Thyroid gland (tissue), 4 donors: ENCODE data around the gene ZSWIM8.

Experiments
- POLR2A ChIP-seq, 2 donors: fragments of 450-650 bp; IDR thresholded peaks; one replicate each; pipeline ENCODE4 v1.6.1; 2017; ENCODE audit warnings: antibody characterized with exemption in 2 of 2, mild to moderate bottlenecking in 2 of 2, moderate library complexity in 1 of 2
- TF ChIP-seq, protein P1 (sequence below), 6 experiments: fragments of 200-600 bp in 3 of 6; fragments of 450-650 bp in 3 of 6; sonication (generic) in 3 of 6; IDR thresholded peaks; one replicate each; pipeline ENCODE4 v1.5.1; 2016 to 2019; ENCODE audit warnings: antibody characterized with exemption in 6 of 6, mild to moderate bottlenecking in 2 of 6, inconsistent platforms in 1 of 6, moderate library complexity in 1 of 6

DNA sequence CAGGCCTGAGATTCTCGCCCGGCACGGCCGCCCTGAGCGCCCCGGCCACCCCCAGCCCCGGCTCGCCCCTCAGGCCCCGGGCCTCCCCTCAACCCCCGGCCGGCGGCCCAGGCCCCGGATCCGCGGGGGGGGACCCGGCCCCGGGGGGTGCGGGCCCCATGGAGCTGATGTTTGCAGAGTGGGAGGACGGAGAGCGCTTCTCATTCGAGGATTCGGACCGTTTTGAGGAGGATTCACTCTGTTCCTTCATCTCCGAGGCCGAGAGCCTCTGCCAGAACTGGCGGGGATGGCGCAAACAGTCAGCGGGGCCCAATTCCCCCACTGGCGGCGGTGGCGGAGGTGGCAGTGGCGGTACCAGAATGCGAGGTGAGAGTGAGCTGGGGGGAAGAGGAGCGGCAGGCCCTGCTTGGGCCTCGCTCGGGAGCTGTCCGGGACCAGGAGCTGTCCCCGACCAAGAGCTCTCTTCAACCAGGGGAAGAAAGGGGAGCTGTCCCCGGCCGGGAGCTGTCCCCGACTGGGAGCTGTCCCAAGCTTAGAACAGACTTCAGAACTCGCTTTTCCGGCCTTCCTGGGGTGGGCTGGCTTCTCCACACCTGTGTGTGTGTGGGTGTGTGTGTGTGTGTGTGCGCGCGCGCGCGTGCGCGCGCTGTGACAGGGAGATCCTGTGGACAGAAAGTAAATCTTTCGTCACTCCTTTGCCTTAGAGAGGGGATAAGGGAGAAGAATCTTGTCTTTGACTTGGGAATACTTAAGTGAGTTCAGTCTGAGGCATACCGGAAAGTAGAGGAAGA, 510 bp downstream of the ZSWIM8 start:
- TF ChIP-seq, protein P1, sequence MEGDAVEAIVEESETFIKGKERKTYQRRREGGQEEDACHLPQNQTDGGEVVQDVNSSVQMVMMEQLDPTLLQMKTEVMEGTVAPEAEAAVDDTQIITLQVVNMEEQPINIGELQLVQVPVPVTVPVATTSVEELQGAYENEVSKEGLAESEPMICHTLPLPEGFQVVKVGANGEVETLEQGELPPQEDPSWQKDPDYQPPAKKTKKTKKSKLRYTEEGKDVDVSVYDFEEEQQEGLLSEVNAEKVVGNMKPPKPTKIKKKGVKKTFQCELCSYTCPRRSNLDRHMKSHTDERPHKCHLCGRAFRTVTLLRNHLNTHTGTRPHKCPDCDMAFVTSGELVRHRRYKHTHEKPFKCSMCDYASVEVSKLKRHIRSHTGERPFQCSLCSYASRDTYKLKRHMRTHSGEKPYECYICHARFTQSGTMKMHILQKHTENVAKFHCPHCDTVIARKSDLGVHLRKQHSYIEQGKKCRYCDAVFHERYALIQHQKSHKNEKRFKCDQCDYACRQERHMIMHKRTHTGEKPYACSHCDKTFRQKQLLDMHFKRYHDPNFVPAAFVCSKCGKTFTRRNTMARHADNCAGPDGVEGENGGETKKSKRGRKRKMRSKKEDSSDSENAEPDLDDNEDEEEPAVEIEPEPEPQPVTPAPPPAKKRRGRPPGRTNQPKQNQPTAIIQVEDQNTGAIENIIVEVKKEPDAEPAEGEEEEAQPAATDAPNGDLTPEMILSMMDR (IDR thresholded peaks at IDR 0.05): no peak
- no peak for TF ChIP-seq POLR2A (IDR thresholded peaks at IDR 0.05)
